Germinal center (tissue), 1 donor: ENCODE data around the gene OIP5.
"Not testable (repeated sequence)": the region's sequence is repeated elsewhere in the genome, so short reads cannot be mapped to it uniquely, and the experiment has no call there.

Experiments used
- DNase-seq: peaks from one replicate; pipeline ENCODE4 v3.0.0; 2012; ENCODE audit warnings: mixed read lengths, low spot score

The OIP5 gene

GRCh38 chr15:41332194-41333025 is at the start of gene OIP5, which contains the start of gene NUSAP1:
Gene OIP5 (minus strand): TSS chr15:41332591. CDS start chr15:41332561, 30 bp downstream.
Gene NUSAP1 (plus strand): TSS chr15:41332881. CDS start chr15:41332958, 77 bp downstream.
- peak; percentile 99 for DNase-seq

- no peak for DNase-seq
Observed at GRCh38 chr15:41377978-41378377, 45.6 kb upstream of the OIP5 start.

- DNase-seq = no peak
Observed at GRCh38 chr15:41367418-41367817, 35.0 kb upstream of the OIP5 start.

- DNase-seq = no peak
Observed at GRCh38 chr15:41354371-41354770, 22.0 kb upstream of the OIP5 start.

GRCh38 chr15:41350057-41350717 is 17.8 kb upstream of the OIP5 start:
- no peak for DNase-seq

GRCh38 chr15:41347236-41347635 is 14.8 kb upstream of the OIP5 start:
- DNase-seq = no peak

GRCh38 chr15:41341519-41341918 is 9.1 kb upstream of the OIP5 start:
- DNase-seq = no peak

- no peak for DNase-seq
Observed at GRCh38 chr15:41340189-41340695, 7.9 kb upstream of the OIP5 start.

GRCh38 chr15:41337631-41338522 is 5.5 kb upstream of the OIP5 start:
- DNase-seq = no peak

- DNase-seq = no peak
Observed at GRCh38 chr15:41337047-41337446, 4.7 kb upstream of the OIP5 start.

GRCh38 chr15:41336549-41336948 is 4.2 kb upstream of the OIP5 start:
- no peak for DNase-seq

- DNase-seq = no peak
Observed at GRCh38 chr15:41334293-41335120, 2.1 kb upstream of the OIP5 start.

- peak; percentile 66 for DNase-seq
Observed at GRCh38 chr15:41333026-41333562, 703 bp upstream of the OIP5 start.

GRCh38 chr15:41331833-41332193 is 578 bp downstream of the OIP5 start:
- DNase-seq = no peak

GRCh38 chr15:41331281-41331680 is 1.1 kb downstream of the OIP5 start:
- no peak for DNase-seq

GRCh38 chr15:41323611-41324010 is 8.8 kb downstream of the OIP5 start:
- DNase-seq = no peak

GRCh38 chr15:41320805-41321330 is 11.5 kb downstream of the OIP5 start:
- not testable (repeated sequence) for DNase-seq

GRCh38 chr15:41309226-41309905 is 23.0 kb downstream of the OIP5 start:
- DNase-seq = no peak

- no peak for DNase-seq
Observed at GRCh38 chr15:41307679-41308078, 24.7 kb downstream of the OIP5 start.

GRCh38 chr15:41304149-41304770 is 28.1 kb downstream of the OIP5 start:
- no peak for DNase-seq
